Epithelial cell of proximal tubule (primary cell): ENCODE data around the gene STXBP1. TPM values are rescaled to one million over a fixed set of nuclear protein-coding genes. Genes with fewer than 3 reads are reported as not detected.

ENCODE experiments used
- DNase-seq: peaks from one replicate; pipeline ENCODE4 v3.0.0-alpha.2; 2011; ENCODE audit warnings: low read depth
- H3K4me3 ChIP-seq: 2 replicates; pipeline ENCODE4 v1.5.1; 2011; ENCODE audit warnings: low read depth, mild to moderate bottlenecking, low read length
- total RNA-seq: library from RNA; depleted of rRNA; stranded (reverse); fragments of >200 nt; gene quantifications from 2 replicates; pipeline ENCODE4 v1.2.3, GENCODE V29; 2015
- TF ChIP-seq, protein P1 (sequence below): conservative IDR thresholded peaks from 2 replicates; pipeline ENCODE4 v1.5.1; 2012; ENCODE audit warnings: low read depth, mild to moderate bottlenecking, low read length

The STXBP1 gene
- total RNA-seq, 1 donor from 2014 or later, result 14.6 TPM

GRCh38 chr9:127710204-127710783, 98.2 kb downstream of the STXBP1 start:
- DNase-seq, result no peak

GRCh38 chr9:127711226-127711701, 99.2 kb downstream of the STXBP1 start:
- TF ChIP-seq, protein P1, sequence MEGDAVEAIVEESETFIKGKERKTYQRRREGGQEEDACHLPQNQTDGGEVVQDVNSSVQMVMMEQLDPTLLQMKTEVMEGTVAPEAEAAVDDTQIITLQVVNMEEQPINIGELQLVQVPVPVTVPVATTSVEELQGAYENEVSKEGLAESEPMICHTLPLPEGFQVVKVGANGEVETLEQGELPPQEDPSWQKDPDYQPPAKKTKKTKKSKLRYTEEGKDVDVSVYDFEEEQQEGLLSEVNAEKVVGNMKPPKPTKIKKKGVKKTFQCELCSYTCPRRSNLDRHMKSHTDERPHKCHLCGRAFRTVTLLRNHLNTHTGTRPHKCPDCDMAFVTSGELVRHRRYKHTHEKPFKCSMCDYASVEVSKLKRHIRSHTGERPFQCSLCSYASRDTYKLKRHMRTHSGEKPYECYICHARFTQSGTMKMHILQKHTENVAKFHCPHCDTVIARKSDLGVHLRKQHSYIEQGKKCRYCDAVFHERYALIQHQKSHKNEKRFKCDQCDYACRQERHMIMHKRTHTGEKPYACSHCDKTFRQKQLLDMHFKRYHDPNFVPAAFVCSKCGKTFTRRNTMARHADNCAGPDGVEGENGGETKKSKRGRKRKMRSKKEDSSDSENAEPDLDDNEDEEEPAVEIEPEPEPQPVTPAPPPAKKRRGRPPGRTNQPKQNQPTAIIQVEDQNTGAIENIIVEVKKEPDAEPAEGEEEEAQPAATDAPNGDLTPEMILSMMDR, result no peak
- no peak for DNase-seq
- no peak overlapping the region for H3K4me3 ChIP-seq

More at GRCh38 chr9:127710204-127710783, 98.2 kb downstream of the STXBP1 start:
- H3K4me3 ChIP-seq, result no peak overlapping the region
- TF ChIP-seq, protein P1, result no peak

DNA sequence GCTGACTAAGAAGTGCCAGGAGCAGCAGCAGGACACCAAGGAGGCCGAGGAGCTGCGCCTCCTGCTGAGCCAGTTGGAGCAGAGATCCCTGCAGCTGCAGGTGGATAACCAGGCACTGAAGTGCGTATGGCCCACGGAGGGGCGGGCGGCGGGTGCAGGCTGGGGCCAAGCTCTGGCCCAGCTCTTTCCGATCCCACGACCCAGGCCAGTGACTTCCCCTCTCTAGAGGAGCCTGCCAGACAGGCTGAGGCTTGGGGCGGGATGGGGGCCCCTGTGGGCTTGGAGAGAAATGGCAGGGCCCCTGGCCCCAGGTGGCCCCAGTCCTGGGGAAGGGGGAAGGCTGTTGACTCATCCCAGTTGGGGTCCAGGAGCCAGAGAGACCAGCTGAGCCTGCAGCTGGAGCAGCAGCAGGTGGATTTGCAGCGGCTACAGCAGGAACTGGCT, 99.8 kb downstream of the STXBP1 start:
- H3K4me3 ChIP-seq, result no peak overlapping the region
- TF ChIP-seq, protein P1, result no peak
- no peak for DNase-seq

DNA sequence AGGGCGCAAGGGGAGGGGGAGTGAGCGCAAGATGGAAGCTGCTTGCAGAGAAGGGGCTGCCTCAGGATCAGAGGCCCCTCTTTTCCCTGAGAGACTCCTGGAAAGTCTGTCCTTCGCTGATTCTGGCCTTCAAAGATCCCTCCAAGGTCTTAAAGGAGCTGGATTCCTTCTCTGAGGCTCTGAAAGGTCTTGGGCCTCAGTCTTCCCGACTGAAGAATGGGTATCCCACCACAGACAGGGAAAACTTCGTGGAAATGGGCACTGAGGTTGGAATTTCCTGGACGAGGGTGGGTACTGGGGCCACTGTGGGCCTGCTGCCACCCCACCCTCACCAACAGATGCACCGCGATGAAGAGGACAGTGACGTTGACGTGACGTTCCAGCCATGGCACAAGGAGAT, 100.3 kb downstream of the STXBP1 start:
- DNase-seq, result no peak
- no peak overlapping the region for H3K4me3 ChIP-seq
- TF ChIP-seq, protein P1, result no peak

- DNase-seq, result no peak
- no peak overlapping the region for H3K4me3 ChIP-seq
- TF ChIP-seq, protein P1, result no peak
Observed at GRCh38 chr9:127712867-127713266, 100.8 kb downstream of the STXBP1 start.

DNA sequence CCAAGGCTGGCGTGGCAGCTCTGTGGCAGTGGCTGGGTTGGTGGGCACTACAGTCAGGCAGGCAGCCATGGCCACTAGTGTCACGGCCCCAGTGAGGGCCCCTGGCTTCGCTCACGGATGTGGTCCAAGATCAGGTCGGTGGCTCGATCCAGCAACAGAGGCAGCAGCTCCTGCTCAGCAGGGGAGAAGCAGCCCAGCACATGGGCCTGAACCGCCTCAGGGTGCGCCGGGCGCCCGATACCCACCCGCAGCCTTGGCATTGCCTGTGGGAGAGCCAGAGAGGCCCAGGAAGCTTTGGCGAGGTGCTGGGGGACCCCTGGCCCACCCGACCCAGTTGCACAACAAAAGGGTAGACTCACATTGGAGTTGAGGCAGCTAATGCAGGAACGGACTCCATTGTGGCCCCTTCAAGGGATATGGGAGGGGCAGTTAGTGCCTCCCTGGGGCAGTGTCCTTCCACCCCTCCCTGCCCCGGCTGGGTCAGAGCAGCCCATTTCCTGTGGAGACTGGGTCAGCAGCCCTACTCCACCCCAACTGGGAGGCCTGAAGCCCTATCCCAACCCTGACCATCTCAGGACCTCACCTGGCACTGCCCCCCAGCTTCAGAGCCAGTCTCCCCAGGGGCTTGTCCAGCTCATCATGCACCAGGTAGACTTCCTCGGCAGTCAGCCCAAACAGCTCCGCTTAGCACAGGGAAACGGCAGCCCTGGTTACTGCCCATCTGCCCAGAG, 102.1 kb downstream of the STXBP1 start:
- TF ChIP-seq, protein P1, result no peak
- no peak for DNase-seq
- peak overlapping the region; percentile 98 for H3K4me3 ChIP-seq
